Liver (tissue), 9 donors: Measurements from ENCODE around the gene SLC2A6. TPM values are rescaled to one million over a fixed set of nuclear protein-coding genes. Genes with fewer than 3 reads are reported as not detected.

Experiments used
- DNase-seq: peaks from one replicate; pipeline ENCODE4 v3.0.0-alpha.2; 2017; ENCODE audit warnings: low spot score
- H3K27ac ChIP-seq, 2 donors: one replicate each; pipeline ENCODE4 v1.7.0; 2013; ENCODE audit warnings: inconsistent platforms in 2 of 2, low read length in 2 of 2, control low read depth in 1 of 2, low read depth in 1 of 2, mild to moderate bottlenecking in 1 of 2
- H3K27me3 ChIP-seq, 4 donors: one replicate each; pipeline versions ENCODE4 v1.6.1 to v1.7.0; 2013; ENCODE audit warnings: low read length in 3 of 4, inconsistent platforms in 1 of 4, mild to moderate bottlenecking in 1 of 4, moderate library complexity in 1 of 4; ENCODE audit not compliant: control insufficient read depth in 4 of 4, insufficient read depth in 4 of 4
- H3K36me3 ChIP-seq, 4 donors: one replicate each; pipeline versions ENCODE4 v1.6.1 to v1.7.0; 2013; ENCODE audit warnings: low read length in 3 of 4, mild to moderate bottlenecking in 3 of 4, low read depth in 1 of 4, moderate library complexity in 1 of 4; ENCODE audit not compliant: control insufficient read depth in 4 of 4, insufficient read depth in 3 of 4
- H3K4me1 ChIP-seq, 4 donors: one replicate each; pipeline versions ENCODE4 v1.6.1 to v1.7.0; 2013; ENCODE audit warnings: low read length in 3 of 4, mild to moderate bottlenecking in 3 of 4, moderate library complexity in 1 of 4; ENCODE audit not compliant: control insufficient read depth in 4 of 4, insufficient read depth in 4 of 4
- H3K4me3 ChIP-seq, 3 donors: one replicate each; pipeline versions ENCODE4 v1.6.1 to v1.7.0; 2013; ENCODE audit warnings: low read length in 3 of 3, control low read depth in 1 of 3, low read depth in 1 of 3, mild to moderate bottlenecking in 1 of 3
- H3K9ac ChIP-seq, 2 donors: one replicate each; pipeline ENCODE4 v1.7.0; 2013; ENCODE audit warnings: low read length in 2 of 2, mild to moderate bottlenecking in 2 of 2, moderate library complexity in 2 of 2, control low read depth in 1 of 2, low read depth in 1 of 2
- H3K9me3 ChIP-seq, 4 donors: one replicate each; pipeline versions ENCODE4 v1.6.1 to v1.7.0; 2013; ENCODE audit warnings: low read length in 3 of 4; ENCODE audit not compliant: control insufficient read depth in 4 of 4
- ATF3 ChIP-seq: IDR thresholded peaks from 2 replicates; pipeline ENCODE4 v1.6.1; 2016; ENCODE audit warnings: antibody characterized with exemption
- CTCF ChIP-seq: fragments of 150-350 bp; IDR thresholded peaks from 2 replicates; pipeline ENCODE4 v1.5.1; 2017; ENCODE audit warnings: improper control_type of control experiment, low read depth, low read length; ENCODE audit not compliant: missing input control
- EGR1 ChIP-seq, 2 donors: IDR thresholded peaks; 2 replicates each; pipeline ENCODE4 v1.6.1; 2016 to 2018; ENCODE audit warnings: antibody characterized with exemption in 2 of 2, low read depth in 2 of 2
- FOXA2 ChIP-seq: IDR thresholded peaks from 2 replicates; pipeline ENCODE4 v1.6.1; 2016; ENCODE audit warnings: antibody characterized with exemption
- GABPA ChIP-seq, 2 donors: IDR thresholded peaks in 1 of 2; conservative IDR thresholded peaks in 1 of 2; 2 replicates each; pipeline ENCODE4 v1.6.1; 2016; ENCODE audit warnings: antibody characterized with exemption in 2 of 2, mild to moderate bottlenecking in 1 of 2, moderate library complexity in 1 of 2
- HNF4G ChIP-seq: IDR thresholded peaks from 2 replicates; pipeline ENCODE4 v1.6.1; 2016; ENCODE audit warnings: antibody characterized with exemption
- JUND ChIP-seq, 2 donors: IDR thresholded peaks; 2 replicates each; pipeline ENCODE4 v1.6.1; 2016; ENCODE audit warnings: antibody characterized with exemption in 2 of 2
- NR2F2 ChIP-seq: IDR thresholded peaks from 2 replicates; pipeline ENCODE4 v1.6.1; 2016; ENCODE audit warnings: antibody characterized with exemption
- RAD21 ChIP-seq, 2 donors: IDR thresholded peaks; 2 replicates each; pipeline ENCODE4 v1.6.1; 2016; ENCODE audit warnings: antibody characterized with exemption in 2 of 2, mild to moderate bottlenecking in 2 of 2
- RXRA ChIP-seq, 2 donors: IDR thresholded peaks; 2 replicates each; pipeline ENCODE4 v1.6.1; 2017 to 2018; ENCODE audit warnings: antibody characterized with exemption in 2 of 2, mild to moderate bottlenecking in 1 of 2
- SP1 ChIP-seq: IDR thresholded peaks from 2 replicates; pipeline ENCODE4 v1.6.1; 2018; ENCODE audit warnings: antibody characterized with exemption, mild to moderate bottlenecking
- YY1 ChIP-seq: IDR thresholded peaks from 2 replicates; pipeline ENCODE4 v1.6.1; 2016; ENCODE audit warnings: antibody characterized with exemption, mild to moderate bottlenecking
- WGBS: extraction: QIAGEN DNeasy Blood & Tissue Kit; methylation state at CpG from one replicate; pipeline ENCODE4 v1.1.7; 2013; 5-methylcytosine and 5-hydroxymethylcytosine counted together
- polyA plus RNA-seq, 2 donors: library from polyadenylated mRNA; stranded (reverse) in 1 of 2; unstranded in 1 of 2; fragments of 200-250 nt in 1 of 2; fragments of >200 nt in 1 of 2; fragmentation: Nextera tagmentation in 1 of 2; extraction: Ambion mirVana in 1 of 2; gene quantifications; one replicate each; pipeline versions ENCODE4 v1.2.1 to v1.2.3, GENCODE V29; 2013 to 2015
- total RNA-seq, 2 donors: library from RNA; depleted of rRNA; stranded (reverse); fragments of >200 nt; gene quantifications; one replicate each; pipeline ENCODE4 v1.2.3, GENCODE V29; 2014
- TF ChIP-seq, protein P1 (sequence below): IDR thresholded peaks from 2 replicates; pipeline ENCODE4 v1.6.1; 2016; ENCODE audit warnings: antibody characterized with exemption, mild to moderate bottlenecking
- TF ChIP-seq, protein P2 (sequence below): IDR thresholded peaks from 2 replicates; pipeline ENCODE4 v1.6.1; 2016; ENCODE audit warnings: antibody characterized with exemption
- donor health status: healthy.
- donor health status: healthy.
- donor health status: healthy.
- donor health status: healthy.
- donor health status: healthy.

SLC2A6 gene
- total and polyA plus RNA-seq, 4 donors, result 1.7 to 3.9 (median 2.3) TPM

DNA sequence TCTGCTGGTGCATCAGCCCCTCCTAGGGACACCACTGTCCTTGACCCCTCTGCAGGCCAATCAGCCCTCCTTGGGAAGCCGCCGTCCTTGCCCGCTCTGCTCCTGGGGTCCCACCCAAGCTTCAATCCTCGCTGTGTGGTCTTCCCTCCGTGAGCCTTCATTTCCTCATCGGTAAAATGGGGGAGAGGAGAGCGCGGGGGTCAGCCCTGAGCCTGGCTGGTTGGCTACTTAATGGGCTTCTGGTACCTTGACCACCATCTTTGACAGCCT, 12.7 kb upstream of the SLC2A6 start:
- 88% methylated on average over 8 of the region's 8 CpGs for WGBS
- Histone ChIP-seq H3K9me3 (no peaks in the 10 kb centered on the region), H3K9ac (no peak overlapping the region), H3K4me1 (no peaks in the 10 kb centered on the region), H3K27me3 (no peaks in the 10 kb centered on the region), H3K27ac (no peak overlapping the region), H3K4me3 (no peak overlapping the region), H3K36me3 (no peaks in the 10 kb centered on the region)
- no peak for DNase-seq
- TF ChIP-seq YY1 (no peak), JUND (IDR thresholded peaks at IDR 0.05) (no peak), ATF3 (no peak), SP1 (no peak), RAD21 (IDR thresholded peaks at IDR 0.05) (no peak), CTCF (no peak)

DNA sequence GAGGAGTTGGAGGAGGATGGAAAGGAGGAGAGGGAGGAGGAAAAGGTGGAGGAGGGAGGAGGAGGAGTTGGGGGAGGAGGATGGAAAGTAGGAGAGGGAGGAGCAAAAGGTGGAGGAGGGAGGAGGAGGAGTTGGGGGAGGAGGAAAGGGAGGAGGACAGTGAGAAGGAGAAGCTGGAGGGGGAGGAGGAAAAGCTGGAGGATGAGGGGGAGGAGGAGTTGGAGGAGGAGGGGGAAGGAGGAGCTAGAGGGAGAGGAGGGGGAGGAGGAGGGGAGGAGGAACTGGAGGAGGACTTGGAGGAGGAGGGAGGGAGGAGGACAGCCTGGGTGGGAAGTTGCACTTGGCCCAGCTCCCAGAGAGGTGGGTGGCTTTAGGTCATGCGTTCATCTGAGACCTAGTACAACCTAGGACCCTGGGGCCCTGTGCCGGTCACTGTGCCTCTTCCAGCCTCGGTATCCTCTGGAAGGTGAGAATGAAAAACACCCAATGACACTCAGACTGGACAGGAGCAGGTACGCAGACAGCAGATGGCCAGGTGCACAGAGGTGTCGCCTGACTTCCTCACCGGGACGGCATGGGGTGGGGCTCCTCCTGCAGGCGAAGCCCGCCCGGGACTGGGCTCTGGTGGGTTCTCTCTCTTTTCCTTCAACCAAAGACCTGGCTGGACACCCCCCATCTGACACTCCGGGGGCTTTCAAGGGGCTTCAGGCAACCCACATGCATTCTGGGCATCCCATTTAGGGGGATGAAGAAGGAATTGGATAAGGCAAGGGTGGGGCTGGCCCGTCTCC, 12.2 kb upstream of the SLC2A6 start:
- DNase-seq, result no peak
- Histone ChIP-seq H3K36me3 (no peaks in the 10 kb centered on the region), H3K9me3 (no peaks in the 10 kb centered on the region), H3K4me1 (peaks cover 0 to 3% (median 1%) of the 10 kb centered on the region in 4 donors), H3K4me3 (no peak overlapping the region), H3K27ac (no peak overlapping the region), H3K9ac (no peak overlapping the region), H3K27me3 (no peaks in the 10 kb centered on the region)
- TF ChIP-seq RXRA (IDR thresholded peaks at IDR 0.05), result no peak
- TF ChIP-seq CTCF, result no peak
- no peak for TF ChIP-seq RAD21 (IDR thresholded peaks at IDR 0.05)
- no peak for TF ChIP-seq NR2F2
- TF ChIP-seq JUND (IDR thresholded peaks at IDR 0.05), result no peak
- TF ChIP-seq YY1, result no peak
- TF ChIP-seq, protein P1, sequence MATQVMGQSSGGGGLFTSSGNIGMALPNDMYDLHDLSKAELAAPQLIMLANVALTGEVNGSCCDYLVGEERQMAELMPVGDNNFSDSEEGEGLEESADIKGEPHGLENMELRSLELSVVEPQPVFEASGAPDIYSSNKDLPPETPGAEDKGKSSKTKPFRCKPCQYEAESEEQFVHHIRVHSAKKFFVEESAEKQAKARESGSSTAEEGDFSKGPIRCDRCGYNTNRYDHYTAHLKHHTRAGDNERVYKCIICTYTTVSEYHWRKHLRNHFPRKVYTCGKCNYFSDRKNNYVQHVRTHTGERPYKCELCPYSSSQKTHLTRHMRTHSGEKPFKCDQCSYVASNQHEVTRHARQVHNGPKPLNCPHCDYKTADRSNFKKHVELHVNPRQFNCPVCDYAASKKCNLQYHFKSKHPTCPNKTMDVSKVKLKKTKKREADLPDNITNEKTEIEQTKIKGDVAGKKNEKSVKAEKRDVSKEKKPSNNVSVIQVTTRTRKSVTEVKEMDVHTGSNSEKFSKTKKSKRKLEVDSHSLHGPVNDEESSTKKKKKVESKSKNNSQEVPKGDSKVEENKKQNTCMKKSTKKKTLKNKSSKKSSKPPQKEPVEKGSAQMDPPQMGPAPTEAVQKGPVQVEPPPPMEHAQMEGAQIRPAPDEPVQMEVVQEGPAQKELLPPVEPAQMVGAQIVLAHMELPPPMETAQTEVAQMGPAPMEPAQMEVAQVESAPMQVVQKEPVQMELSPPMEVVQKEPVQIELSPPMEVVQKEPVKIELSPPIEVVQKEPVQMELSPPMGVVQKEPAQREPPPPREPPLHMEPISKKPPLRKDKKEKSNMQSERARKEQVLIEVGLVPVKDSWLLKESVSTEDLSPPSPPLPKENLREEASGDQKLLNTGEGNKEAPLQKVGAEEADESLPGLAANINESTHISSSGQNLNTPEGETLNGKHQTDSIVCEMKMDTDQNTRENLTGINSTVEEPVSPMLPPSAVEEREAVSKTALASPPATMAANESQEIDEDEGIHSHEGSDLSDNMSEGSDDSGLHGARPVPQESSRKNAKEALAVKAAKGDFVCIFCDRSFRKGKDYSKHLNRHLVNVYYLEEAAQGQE, result no peak
- no peak for TF ChIP-seq EGR1 (IDR thresholded peaks at IDR 0.05; ENCODE audit: low read depth in 2 of 2)
- TF ChIP-seq SP1, result no peak
- no peak for TF ChIP-seq FOXA2
- TF ChIP-seq ATF3, result no peak
- no peak for TF ChIP-seq GABPA (IDR thresholded peaks at IDR 0.05 in 1 of 2, conservative IDR thresholded peaks at IDR 0.05 in 1 of 2)
- TF ChIP-seq, protein P2, sequence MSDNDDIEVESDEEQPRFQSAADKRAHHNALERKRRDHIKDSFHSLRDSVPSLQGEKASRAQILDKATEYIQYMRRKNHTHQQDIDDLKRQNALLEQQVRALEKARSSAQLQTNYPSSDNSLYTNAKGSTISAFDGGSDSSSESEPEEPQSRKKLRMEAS, result no peak
- no peak for TF ChIP-seq HNF4G
- WGBS, result 71% methylated on average over 12 of the region's 12 CpGs
